Inferior parietal cortex (tissue), 1 donor: Measurements from ENCODE around the gene ZBTB32.
"Not testable (repeated sequence)": the region's sequence is repeated elsewhere in the genome, so short reads cannot be mapped to it uniquely, and the experiment has no call there.

Experiments used
- DNase-seq: peaks from one replicate; pipeline ENCODE4 v3.0.0-alpha.2; 2016; ENCODE audit errors: extremely low spot score

ZBTB32 gene

DNA sequence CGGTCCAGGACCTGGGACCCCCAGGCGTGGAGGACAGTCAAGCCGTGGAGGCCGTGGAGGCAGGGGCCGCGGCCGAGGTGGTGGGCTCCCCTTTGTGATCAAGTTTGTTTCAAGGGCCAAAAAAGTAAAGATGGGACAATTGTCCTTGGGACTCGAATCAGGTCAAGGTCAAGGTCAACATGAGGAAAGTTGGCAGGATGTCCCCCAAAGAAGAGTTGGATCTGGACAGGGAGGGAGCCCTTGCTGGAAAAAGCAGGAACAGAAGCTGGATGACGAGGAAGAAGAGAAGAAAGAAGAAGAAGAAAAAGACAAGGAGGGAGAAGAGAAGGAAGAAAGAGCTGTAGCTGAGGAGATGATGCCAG lies 15.8 kb downstream of the ZBTB32 start:
- DNase-seq, result no peak

DNA sequence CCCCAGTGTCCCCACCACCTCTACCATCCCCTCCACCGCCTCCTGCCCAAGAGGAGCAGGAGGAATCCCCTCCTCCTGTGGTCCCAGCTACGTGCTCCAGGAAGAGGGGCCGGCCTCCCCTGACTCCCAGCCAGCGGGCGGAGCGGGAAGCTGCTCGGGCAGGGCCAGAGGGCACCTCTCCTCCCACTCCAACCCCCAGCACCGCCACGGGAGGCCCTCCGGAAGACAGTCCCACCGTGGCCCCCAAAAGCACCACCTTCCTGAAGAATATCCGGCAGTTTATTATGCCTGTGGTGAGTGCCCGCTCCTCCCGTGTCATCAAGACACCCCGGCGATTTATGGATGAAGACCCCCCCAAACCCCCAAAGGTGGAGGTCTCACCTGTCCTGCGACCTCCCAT lies 16.3 kb downstream of the ZBTB32 start:
- DNase-seq, result no peak

DNA sequence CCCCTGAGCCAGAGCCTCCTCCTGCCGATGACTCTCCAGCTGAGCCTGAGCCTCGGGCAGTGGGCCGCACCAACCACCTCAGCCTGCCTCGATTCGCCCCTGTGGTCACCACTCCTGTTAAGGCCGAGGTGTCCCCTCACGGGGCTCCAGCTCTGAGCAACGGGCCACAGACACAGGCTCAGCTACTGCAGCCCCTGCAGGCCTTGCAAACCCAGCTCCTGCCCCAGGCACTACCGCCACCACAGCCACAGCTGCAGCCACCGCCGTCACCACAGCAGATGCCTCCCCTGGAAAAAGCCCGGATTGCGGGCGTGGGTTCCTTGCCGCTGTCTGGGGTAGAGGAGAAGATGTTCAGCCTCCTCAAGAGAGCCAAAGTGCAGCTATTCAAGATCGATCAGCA lies 17.0 kb downstream of the ZBTB32 start:
- DNase-seq, result no peak

DNA sequence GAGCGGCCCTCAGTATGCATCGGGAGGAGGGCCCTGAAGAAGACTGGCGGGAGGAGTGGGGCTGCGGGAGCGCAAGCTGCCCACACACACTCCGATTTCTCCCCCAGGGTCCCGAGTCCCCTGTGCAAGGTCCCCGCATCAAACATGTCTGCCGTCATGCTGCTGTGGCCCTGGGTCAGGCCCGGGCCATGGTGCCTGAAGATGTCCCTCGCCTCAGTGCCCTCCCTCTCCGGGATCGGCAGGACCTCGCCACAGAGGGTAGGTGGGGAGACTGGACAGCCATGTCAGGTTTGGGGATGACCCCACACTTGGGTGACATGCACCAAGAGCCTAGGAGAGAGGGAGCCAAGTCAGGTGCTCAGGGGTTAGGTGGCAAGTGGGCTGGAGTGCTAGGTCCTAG lies 18.1 kb downstream of the ZBTB32 start:
- DNase-seq, result no peak

DNA sequence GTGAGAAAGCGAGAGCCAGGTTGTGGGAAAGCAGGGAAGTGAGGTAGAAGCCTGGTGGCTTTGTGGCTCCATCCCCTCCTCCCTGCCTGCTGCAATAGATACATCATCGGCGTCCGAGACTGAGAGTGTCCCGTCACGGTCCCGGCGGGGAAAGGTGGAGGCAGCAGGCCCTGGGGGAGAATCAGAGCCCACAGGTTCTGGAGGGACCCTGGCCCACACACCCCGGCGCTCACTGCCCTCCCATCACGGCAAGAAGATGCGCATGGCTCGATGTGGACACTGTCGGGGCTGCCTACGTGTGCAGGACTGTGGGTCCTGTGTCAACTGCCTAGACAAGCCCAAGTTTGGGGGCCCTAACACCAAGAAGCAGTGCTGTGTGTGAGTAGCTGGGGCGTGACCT lies 18.5 kb downstream of the ZBTB32 start:
- DNase-seq, result no peak

DNA sequence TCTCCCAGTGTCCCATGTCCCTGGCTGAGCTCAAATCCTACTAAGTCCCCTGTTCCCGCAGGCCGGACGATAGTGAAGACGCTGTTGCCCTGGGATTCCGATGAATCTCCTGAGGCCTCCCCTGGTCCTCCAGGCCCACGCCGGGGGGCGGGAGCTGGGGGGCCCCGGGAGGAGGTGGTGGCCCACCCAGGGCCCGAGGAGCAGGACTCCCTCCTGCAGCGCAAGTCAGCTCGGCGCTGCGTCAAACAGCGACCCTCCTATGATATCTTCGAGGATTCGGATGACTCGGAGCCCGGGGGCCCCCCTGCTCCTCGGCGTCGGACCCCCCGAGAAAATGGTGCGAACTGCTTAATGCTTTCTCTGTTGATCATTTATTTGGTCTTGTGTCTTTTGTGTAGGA lies 19.3 kb downstream of the ZBTB32 start:
- DNase-seq, result no peak

DNA sequence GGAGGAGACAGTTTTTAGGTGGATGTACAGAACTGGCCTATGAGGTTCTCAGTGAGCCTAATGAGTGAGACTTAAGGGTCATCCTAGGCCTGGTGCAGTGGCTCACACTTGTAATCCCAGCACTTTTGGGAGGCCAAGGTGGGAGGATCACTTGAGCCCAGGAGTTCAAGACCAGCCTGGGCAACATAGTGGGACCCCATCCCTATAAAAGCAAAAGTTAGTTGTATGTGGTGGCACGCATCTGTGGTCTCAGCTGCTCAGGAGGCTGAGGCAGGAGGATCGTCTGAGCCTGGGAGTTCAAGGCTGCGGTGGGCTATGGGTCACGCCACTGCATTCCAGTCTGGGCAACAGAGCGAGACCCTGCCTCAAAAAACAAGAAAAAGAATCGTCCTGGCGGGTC lies 19.8 kb downstream of the ZBTB32 start:
- not testable (repeated sequence) for DNase-seq

DNA sequence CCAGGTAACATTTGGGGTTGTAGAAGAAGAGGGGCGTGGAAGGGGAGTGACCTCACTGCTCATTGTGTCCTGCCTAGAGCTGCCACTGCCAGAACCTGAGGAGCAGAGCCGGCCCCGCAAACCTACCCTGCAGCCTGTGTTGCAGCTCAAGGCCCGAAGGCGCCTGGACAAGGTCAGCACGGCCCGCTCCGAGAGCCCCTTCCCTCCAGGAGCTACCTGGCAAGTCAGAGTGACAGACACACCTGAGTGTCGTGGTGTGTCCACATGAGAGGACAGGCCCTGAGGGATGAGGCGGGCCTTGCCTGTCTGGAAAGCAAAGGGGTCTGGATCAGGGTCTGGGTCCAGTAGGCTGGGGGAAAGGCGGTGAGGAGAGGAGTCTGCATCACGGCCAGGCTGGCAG lies 20.2 kb downstream of the ZBTB32 start:
- no peak for DNase-seq

DNA sequence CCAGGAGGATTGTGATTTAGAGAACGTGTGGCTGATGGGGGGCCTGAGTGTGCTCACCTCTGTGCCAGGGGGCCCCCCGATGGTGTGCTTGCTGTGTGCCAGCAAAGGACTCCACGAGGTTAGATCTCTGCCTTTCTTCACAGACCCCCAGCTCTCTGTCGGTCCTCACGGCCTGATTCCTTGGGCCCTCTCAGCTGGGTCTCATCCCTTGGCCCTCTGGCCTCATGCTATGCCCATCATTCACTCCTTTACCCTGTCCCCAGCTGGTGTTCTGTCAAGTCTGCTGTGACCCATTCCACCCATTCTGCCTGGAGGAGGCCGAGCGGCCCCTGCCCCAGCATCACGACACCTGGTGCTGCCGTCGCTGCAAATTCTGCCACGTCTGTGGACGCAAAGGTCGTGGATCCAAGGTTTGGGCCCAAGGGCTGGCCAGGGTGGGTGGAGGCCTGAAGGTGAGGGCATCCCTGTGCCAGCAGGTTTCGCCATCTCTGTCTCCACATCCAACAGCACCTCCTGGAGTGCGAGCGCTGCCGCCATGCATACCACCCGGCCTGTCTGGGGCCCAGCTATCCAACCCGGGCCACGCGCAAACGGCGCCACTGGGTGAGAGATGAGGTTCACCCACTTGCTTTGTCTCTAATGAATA lies 21.0 kb downstream of the ZBTB32 start:
- DNase-seq, result no peak

DNA sequence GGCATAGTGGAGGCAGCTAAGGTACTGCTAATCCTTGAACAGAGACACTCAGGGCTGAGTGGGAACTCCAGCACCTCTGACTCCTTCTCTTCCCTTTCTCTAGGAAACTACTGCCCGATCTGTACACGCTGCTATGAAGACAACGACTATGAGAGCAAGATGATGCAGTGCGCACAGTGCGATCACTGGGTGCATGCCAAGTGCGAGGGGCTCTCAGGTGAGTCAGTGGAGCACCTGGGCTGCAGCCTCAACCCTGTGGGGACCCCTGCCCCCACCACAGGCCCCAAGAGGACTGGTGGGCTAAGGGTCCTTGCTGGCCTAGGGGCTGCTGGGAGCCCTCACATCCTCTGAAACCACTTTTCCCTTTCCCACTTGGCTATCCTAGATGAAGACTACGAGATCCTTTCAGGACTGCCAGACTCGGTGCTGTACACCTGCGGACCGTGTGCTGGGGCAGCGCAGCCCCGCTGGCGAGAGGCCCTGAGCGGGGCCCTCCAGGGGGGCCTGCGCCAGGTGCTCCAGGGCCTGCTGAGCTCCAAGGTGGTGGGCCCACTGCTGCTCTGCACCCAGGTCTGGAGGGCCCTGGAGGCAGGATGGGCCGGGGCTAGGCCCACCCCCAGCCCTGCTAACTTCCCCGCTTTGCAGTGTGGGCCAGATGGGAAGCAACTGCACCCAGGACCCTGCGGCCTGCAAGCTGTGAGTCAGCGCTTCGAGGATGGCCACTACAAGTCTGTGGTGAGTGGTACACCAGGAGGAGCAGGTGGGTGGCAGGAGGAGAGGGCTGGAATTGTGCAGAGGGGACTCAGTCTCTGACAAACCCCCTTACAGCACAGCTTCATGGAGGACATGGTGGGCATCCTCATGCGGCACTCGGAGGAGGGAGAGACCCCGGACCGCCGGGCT lies 22.9 kb downstream of the ZBTB32 start:
- no peak for DNase-seq

DNA sequence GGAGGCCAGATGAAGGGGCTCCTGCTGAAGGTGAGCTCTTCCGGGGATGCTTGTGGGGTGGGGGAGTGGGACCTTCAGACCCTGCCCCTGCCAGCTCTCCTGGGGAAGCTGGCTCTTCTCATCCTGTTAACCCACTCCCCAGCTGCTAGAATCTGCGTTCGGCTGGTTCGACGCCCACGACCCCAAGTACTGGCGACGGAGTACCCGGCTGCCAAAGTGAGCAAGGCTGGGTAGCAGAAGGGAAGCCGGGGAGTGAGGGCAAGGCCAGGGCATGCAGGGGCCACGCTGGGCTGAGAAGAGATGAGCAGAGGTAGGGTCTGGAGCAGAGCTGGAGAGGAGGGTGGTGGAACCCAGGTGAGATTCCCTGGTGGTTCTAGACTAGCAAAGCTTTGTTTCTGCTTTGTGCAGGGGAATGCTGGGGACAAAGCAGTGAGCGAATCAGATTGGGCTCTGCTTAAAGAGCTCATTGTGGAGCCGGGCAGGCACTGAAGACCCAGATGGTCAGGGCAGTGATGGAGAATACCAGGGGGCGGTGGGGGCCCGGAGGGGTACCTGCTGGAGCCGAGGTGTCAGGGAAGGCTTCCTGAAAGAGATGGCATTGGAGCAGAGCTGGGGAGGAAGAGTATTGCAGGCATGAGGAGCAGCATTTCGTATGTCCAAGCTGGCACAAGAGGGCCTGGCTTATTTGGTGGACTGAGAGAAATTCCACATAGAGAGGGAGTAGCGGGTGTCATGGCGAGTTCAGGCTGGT lies 23.8 kb downstream of the ZBTB32 start:
- no peak for DNase-seq

DNA sequence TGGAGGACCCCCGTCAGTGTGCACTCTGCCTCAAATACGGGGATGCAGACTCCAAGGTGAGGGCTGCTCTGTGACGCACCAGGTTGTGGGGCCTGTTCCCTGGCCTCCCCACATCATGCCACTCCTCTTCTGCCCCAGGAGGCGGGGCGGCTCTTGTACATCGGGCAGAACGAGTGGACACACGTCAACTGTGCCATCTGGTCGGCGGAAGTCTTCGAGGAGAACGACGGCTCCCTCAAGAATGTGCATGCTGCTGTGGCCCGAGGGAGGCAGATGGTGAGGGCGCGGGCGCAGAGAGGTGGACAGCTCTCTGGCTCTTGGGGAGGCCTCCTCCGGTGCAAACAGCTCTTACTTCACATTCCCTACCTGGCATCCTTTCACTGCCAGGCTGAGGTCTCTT lies 24.7 kb downstream of the ZBTB32 start:
- no peak for DNase-seq

DNA sequence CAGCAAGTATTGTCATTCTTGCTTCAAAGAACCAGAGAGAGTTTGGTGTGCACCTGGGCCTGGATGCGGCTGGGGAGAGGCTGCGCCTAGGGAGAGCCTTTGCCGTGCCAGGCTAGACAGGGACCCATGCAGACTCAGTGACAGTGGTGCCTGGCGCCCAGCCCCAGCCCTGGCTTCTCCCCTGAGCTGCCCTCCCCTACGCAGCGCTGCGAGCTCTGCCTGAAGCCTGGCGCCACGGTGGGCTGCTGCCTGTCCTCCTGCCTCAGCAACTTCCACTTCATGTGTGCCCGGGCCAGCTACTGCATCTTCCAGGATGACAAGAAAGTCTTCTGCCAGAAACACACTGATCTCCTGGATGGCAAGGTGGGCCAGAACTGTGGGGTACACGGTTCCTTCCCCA lies 25.4 kb downstream of the ZBTB32 start:
- DNase-seq, result no peak

DNA sequence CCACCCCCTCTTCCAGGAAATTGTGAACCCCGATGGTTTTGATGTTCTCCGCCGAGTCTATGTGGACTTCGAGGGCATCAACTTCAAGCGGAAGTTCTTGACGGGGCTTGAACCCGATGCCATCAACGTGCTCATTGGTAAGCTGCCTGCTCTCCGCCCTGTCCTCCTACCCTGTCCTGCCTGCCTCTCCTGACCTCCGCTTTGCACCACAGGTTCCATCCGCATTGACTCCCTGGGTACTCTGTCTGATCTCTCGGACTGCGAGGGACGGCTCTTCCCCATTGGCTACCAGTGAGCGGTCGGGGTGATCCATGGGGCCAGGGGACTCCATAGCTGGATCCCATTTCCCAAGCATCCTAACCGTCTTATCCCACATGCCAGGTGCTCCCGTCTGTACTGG lies 26.0 kb downstream of the ZBTB32 start:
- no peak for DNase-seq

DNA sequence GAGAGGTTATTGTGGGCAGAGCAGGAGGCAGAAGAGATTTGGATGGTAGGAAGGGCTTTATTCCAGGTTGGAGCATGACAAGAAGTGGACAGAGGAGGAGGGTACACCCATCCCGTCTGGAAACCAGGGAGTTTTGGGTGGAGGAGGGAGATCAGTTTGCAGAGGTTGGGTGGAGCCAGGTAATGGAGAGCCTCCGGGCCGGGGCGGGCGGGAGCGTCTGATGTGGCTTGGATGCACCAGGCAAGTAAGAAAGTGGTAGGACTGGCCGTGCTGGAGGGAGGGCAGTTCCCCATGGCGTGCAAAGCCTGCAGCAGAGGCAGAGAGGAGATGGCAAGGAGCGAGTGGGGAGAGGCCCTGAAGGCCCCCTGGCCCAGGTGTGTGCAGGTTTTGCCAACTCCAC lies 27.0 kb downstream of the ZBTB32 start:
- DNase-seq, result no peak

DNA sequence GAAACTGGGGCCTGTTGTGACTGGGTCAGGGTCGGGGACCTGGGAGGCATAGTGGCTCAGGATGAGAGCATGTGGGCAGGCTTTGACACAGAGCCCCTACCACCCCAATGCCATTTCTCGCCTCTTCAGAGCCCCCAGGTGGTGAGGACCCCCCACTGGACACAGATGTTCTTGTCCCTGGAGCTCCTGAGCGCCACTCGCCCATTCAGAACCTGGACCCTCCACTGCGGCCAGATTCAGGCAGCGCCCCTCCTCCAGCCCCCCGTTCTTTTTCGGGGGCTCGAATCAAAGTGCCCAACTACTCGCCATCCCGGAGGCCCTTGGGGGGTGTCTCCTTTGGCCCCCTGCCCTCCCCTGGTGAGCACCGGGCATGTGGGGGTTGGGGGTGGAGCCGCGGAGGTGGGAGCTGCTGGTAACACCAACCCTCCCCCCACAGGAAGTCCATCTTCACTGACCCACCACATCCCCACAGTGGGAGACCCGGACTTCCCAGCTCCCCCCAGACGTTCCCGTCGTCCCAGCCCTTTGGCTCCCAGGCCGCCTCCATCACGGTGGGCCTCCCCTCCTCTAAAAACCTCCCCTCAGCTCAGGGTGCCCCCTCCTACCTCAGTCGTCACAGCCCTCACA lies 27.5 kb downstream of the ZBTB32 start:
- no peak for DNase-seq

DNA sequence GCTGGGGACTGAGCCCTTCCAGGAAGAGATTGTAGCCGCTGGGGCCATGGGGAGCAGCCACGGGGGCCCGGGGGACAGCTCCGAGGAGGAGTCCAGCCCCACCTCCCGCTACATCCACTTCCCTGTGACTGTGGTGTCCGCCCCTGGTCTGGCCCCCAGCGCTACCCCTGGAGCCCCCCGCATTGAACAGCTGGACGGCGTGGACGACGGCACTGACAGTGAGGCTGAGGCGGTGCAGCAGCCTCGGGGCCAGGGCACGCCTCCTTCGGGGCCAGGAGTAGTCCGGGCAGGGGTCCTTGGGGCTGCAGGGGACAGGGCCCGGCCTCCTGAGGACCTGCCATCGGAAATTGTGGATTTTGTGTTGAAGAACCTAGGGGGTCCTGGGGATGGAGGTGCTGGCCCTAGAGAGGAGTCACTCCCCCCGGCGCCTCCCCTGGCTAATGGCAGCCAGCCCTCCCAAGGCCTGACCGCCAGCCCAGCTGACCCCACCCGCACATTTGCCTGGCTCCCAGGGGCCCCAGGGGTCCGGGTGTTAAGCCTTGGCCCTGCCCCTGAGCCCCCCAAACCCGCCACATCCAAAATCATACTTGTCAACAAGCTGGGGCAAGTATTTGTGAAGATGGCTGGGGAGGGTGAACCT lies 28.3 kb downstream of the ZBTB32 start:
- no peak for DNase-seq

DNA sequence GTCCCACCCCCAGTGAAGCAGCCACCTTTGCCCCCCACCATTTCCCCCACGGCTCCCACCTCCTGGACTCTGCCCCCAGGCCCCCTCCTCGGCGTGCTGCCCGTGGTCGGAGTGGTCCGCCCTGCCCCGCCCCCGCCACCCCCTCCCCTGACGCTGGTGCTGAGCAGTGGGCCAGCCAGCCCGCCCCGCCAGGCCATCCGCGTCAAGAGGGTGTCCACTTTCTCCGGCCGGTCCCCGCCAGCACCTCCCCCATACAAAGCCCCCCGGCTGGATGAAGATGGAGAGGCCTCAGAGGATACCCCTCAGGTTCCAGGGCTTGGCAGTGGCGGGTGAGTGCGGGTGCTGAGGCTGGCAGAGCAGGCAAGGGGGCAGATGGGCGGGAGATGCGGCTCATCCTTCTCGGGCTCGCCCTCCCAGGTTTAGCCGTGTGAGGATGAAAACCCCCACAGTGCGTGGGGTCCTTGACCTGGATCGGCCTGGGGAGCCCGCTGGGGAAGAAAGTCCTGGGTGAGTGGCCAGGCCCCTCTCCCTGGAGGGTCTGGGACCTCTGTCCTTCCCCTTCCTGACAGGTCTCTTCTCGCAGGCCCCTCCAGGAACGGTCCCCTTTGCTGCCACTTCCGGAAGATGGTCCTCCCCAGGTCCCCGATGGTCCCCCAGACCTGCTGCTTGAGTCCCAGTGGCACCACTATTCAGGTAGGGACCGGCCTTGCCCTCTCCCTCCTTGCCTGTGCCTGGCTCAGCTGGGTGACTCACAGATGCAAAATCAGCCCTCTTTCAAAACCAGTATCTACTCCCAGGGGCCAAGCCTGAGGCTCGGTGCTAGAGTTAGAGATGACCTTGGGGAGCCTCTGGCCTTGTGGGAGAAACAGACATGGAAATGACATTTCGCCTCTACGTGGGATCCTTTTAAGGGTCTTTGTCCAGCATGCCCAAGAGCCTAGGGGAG lies 29.1 kb downstream of the ZBTB32 start:
- no peak for DNase-seq

DNA sequence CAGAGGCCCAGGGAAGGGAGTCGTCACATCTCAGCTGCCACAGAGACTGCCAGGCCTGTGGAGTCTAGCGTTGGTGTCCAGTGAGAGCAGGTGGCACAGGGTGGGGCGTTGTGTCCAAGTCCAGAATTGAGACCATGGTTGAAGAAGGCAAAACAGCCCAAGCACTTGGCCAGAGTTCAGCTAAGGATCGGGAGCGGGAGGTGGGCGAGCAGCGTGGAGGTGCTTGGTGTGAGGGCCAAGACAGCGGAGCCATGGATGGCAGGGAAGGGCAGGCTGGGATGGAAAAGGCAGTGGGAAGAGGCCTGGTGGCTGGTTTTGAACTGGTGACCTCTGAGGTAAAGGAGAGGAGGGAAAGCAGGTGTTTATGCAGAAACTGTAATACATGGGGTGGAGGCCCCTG lies 29.9 kb downstream of the ZBTB32 start:
- no peak for DNase-seq

DNA sequence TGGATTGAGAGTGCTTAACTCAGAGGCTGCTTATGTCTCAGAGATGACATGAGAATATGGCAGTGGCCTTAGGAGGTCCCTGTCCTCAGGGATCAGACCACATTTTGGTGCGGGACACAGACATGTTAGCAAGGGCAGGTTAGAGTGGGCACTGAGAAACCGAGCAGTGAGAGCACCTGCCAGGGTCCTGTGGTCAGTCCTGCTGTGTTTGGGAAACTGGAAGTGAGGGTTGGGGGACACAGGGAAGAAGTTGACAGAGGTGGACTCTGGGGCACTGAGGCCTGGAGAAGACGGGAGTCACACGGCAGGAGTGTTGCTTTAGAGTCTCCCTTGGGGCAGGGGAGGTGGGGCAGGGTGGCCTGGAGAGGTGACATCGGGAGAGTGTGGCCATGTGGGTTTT lies 30.5 kb downstream of the ZBTB32 start:
- DNase-seq, result no peak
